NCI-H2081 (cell line): Measurements from ENCODE around the gene CAMTA1.
A peak's percentile ranks its signal among the peaks of the same experiment; 100 is the strongest.

Experiments
- DNase-seq, 2 experiments: peaks; one replicate each; lab custom pipeline; 2025; lab: John Stamatoyannopoulos, UW

CAMTA1 gene

GRCh38 chr1:6779089-6779805, 6.0 kb upstream of the CAMTA1 start:
- DNase-seq = no peak

- DNase-seq = no peak
Measured at GRCh38 chr1:6782151-6782550, 3.1 kb upstream of the CAMTA1 start.

GRCh38 chr1:6783221-6783620, 2.0 kb upstream of the CAMTA1 start:
- DNase-seq = no peak

GRCh38 chr1:6783936-6784559, 1.2 kb upstream of the CAMTA1 start:
- no peak for DNase-seq

GRCh38 chr1:6784560-6785317, 515 bp upstream of the CAMTA1 start:
- DNase-seq = peak; percentile 100

- DNase-seq = peak; percentile 8 to 34
Measured at GRCh38 chr1:6785728-6786505, 663 bp downstream of the CAMTA1 start.

- DNase-seq = no peak
Measured at GRCh38 chr1:6788946-6789345, 3.7 kb downstream of the CAMTA1 start.

GRCh38 chr1:6790146-6790545, 4.9 kb downstream of the CAMTA1 start:
- DNase-seq = no peak

GRCh38 chr1:6794164-6794563, 8.9 kb downstream of the CAMTA1 start:
- peak; percentile 1 to 32 for DNase-seq

- DNase-seq = no peak
Measured at GRCh38 chr1:6795203-6795602, 9.9 kb downstream of the CAMTA1 start.

- no peak for DNase-seq
Measured at GRCh38 chr1:6795661-6796060, 10.4 kb downstream of the CAMTA1 start.

- no peak for DNase-seq
Measured at GRCh38 chr1:6796095-6796494, 10.8 kb downstream of the CAMTA1 start.

- no peak for DNase-seq
Measured at GRCh38 chr1:6799499-6799898, 14.2 kb downstream of the CAMTA1 start.

- DNase-seq = no peak
Measured at GRCh38 chr1:6800745-6801144, 15.5 kb downstream of the CAMTA1 start.

- no peak for DNase-seq
Measured at GRCh38 chr1:6801199-6801598, 15.9 kb downstream of the CAMTA1 start.

- DNase-seq = no peak
Measured at GRCh38 chr1:6801966-6802365, 16.7 kb downstream of the CAMTA1 start.

- DNase-seq = no peak
Measured at GRCh38 chr1:6802454-6802853, 17.2 kb downstream of the CAMTA1 start.

GRCh38 chr1:6802893-6803292, 17.6 kb downstream of the CAMTA1 start:
- DNase-seq = no peak

GRCh38 chr1:6803357-6803756, 18.1 kb downstream of the CAMTA1 start:
- no peak for DNase-seq

- no peak for DNase-seq
Measured at GRCh38 chr1:6805004-6805416, 19.8 kb downstream of the CAMTA1 start.

- DNase-seq = no peak
Measured at GRCh38 chr1:6807782-6808181, 22.5 kb downstream of the CAMTA1 start.

- DNase-seq = no peak
Measured at GRCh38 chr1:6809461-6809860, 24.2 kb downstream of the CAMTA1 start.
